HG03159 (cell line): ENCODE data around the gene LMF1.

Source experiments
- ATAC-seq: cut with Tn5 transposase; IDR thresholded peaks from one replicate; pipeline ENCODE4 v1.9.1; 2021; ENCODE audit warnings: mild to moderate bottlenecking, moderate library complexity; ENCODE audit not compliant: unreplicated experiment

Gene LMF1

DNA sequence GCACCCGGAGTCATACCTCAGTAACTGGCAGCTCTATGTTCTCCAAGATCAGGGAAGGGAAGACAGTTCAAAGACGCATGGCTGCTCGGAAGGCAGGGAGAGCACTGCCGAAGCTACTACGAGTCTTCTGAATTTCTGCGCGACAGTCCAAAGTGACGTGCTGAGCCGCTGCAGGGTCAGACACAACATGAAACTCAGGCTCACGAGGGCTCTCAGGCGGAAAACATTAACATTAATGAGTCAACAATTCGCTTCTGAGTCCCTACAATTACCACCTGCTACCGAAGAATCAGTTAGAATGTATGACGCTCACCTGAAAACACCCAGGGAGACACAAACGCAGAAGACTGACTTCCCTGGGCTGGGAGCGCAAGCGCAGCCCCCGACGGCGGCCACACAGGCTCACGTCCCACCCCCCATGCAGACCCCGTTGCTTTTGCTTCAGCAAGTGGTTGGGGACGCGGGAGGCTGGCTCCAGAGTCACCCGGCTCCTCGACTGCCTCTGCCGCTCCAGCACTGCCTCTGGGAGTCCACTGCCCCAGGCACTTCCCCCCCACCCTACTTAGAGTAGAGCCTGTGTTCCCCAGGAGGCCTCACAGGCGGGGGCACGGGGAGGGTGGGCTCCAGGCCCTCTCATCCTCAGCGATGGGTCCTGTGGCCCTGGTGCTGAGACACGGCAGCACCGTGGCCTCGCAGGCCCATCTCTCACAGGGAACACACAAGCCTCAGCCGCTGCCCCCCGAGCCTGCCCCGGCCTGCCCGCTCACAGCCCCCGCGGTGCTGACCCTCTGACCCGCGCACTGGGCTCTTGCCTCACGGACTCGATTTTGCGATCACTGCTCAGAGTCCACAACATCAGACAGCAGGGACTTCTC is 38.9 kb downstream of the LMF1 start:
- no peak for ATAC-seq

GRCh38 chr16:931171-931570 is 39.6 kb downstream of the LMF1 start:
- no peak for ATAC-seq

GRCh38 chr16:930511-930910 is 40.3 kb downstream of the LMF1 start:
- ATAC-seq, result no peak

GRCh38 chr16:930076-930475 is 40.7 kb downstream of the LMF1 start:
- no peak for ATAC-seq

DNA sequence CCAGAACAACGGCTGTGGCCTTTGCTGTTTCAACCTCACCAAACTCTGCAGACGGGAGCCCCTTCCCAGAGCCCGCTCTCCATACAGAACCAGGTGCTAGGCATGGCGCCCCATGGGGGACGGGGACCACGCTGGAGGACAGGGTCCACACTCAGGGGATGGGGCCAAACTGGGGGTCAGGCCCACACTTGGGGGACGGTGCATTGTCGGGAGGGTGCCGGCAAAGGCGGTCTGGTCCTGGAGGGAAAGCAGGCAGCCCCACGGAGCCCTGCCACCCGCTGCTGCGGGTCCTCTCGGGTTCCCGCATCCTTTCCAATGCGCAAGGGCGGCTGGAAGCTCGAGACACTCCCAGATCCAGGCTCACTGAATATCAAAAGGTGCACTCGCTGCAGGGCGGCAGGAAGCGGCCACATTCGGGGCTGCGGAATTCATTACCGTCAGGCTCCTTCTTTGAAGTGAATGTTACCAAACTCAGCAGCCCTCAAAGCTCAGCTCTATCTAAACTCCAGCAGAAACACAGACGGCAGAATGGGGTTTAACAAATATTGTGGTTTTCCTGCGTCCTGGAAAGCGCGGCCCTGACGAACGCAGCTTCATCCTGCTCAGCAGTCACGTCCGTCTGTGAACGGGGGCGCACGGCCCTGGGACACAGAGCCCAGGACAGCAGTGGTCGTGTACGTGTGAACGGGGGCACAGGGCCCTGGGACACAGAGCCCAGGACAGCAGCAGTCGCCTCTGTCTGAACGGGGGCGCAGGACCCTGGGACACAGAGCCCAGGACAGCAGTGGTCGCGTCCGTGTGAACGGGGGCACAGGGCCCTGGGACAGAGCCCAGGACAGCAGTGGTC is 41.3 kb downstream of the LMF1 start:
- no peak for ATAC-seq

- no peak for ATAC-seq
These were observed 42.3 kb downstream of the LMF1 start for GRCh38 chr16:928526-928925.

- ATAC-seq, result no peak
These were observed 42.9 kb downstream of the LMF1 start for GRCh38 chr16:927931-928330.

DNA sequence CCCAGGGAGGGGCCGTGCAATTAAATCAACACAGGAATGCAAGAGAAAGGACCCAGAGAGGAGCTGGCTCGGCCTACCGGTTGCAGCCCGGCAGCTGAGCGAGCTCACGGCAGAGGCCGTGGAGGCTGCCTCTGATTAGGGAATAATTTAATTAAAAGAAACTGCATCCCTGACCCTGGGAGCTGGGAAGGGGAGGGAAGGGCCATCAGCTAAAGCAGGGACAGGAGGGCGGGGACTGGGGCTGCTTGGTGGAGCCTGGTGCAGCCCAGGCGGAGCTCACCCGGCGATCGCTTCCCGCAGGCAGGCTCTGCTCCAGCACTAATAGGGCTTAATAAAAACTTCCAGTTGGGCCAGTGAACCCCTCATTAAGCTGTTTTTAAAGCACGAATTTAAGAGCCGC is 43.4 kb downstream of the LMF1 start:
- no peak for ATAC-seq

DNA sequence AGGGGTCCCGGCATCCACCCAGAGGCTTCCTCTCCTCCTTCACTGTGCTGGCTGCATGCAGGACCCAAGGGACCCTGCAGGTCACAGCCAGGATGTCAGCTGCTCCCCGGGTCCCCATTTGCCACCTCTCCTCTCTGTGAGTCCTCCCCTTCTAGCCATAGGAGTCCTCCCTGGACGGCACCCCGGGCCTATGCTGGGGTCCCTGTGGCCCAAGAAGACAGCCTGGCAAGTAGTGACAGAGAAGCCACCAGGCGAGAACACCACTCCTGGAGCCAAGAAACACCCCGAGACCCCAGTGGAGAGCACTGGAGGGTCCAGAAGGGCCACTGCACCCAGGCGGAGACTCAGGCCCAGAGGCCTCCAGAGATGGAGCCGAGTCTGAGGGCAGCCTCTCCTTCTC is 44.1 kb downstream of the LMF1 start:
- ATAC-seq, result no peak

DNA sequence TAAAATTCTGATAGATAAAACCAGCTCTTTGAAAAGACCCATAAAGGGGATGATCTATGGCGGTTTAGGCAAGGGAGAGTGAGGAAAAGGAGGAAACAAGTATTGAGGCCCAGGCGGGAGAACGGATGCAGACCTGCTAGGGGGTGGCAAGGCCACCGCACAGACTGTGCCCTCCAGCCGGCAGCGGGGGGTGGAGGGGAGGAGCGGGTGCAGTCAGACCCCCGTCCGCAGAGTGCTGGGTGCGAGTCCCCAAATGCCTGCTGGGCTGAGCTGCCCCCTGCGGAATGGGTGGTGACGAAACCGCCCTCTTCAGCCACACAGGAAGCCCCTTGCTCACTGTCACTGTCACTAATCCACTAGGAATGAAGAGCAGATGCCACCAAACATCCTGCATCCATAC is 46.0 kb downstream of the LMF1 start:
- ATAC-seq, result no peak

GRCh38 chr16:924063-924462 is 46.7 kb downstream of the LMF1 start:
- ATAC-seq, result no peak

- no peak for ATAC-seq
These were observed 47.6 kb downstream of the LMF1 start for GRCh38 chr16:923184-923583.

- no peak for ATAC-seq
These were observed 48.7 kb downstream of the LMF1 start for GRCh38 chr16:922051-922450.

- no peak for ATAC-seq
These were observed 49.4 kb downstream of the LMF1 start for GRCh38 chr16:921321-921905.

DNA sequence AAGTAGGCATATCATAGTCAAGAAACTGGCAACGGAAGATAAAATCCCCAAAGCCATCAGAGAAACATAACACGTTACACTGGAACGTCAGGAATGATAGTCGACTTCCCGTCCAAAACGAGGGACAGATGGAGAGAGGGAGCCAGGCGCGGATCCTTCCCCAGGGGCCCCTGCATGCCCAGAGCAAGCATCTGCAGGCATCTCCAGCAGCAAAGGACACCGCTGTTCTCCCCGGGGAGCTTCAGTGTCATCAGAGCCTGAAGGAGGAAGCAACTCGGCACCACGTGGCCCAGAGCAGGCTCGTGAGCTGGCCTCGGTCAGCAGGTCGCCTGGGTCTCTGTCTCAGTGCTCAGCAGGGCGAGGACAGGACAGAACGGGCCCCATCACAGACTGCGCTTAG is 50.1 kb downstream of the LMF1 start:
- ATAC-seq, result no peak

DNA sequence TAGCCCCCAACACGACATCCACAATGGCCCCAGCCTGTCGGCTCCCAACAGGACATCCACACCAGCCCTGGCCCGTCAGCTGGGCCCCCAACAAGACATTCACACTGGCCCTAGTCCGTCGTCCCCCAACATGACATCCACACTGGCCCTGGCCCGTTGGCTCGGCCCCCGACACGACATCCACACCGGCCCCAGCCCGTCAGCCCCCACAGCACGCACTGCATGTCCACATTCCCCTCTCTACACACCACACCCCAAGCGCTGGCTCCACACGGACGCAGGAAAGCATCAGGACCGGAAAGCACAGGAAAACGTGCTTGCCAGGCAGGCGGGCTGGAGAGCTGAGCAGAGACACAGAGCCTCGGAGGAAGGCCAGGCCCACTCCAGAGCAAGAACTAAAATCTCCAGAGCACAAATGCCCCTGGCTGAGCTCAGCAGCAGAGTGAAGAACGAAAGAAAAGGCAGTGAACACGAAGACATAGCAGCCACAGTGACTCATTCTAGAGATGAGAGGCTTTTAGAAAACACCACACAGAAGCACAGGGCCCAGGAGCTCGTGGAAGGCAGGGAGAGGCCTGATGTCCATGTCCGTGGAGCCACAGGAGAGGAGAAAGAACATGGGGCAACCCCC is 50.6 kb downstream of the LMF1 start:
- no peak for ATAC-seq

- no peak for ATAC-seq
These were observed 51.1 kb downstream of the LMF1 start for GRCh38 chr16:919658-920050.

- no peak for ATAC-seq
These were observed 51.8 kb downstream of the LMF1 start for GRCh38 chr16:918741-919657.

DNA sequence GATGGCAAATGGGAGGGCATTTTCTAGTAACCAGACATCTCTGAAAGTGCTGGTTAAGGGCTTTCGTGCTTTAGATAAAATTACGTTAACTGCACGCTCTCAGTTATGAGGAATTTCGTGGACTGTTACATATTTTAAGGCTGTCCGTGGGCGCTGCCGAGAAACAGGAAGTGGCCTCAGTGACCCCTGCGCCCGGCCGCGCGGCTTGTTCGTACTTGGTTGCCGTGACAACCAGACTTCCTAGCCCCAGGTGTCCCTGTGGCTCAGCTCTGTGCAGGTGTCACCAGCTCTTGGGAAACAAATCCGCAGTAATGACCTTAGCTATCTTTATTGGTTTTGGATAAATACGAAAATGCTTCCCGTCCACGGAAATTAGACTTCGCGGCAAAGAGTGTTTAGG is 52.7 kb downstream of the LMF1 start:
- ATAC-seq, result no peak

GRCh38 chr16:917591-918061 is 53.2 kb downstream of the LMF1 start:
- ATAC-seq, result no peak
